Transverse colon (tissue), 3 donors: ENCODE data around the gene PAIP1.
"Not testable (repeated sequence)": the region's sequence is repeated elsewhere in the genome, so short reads cannot be mapped to it uniquely, and the experiment has no call there.

Experiments used
- POLR2A ChIP-seq: fragments of 450-650 bp; IDR thresholded peaks from one replicate; pipeline ENCODE4 v1.6.1; 2016; ENCODE audit warnings: antibody characterized with exemption, mild to moderate bottlenecking, moderate library complexity
- TF ChIP-seq, protein P1 (sequence below), 5 experiments: fragments of 200-600 bp in 3 of 5; fragments of 450-650 bp in 2 of 5; sonication (generic) in 3 of 5; IDR thresholded peaks; 1 replicate in 2 of 5; 2 replicates in 3 of 5; pipeline ENCODE4 v1.5.1; 2016 to 2017; ENCODE audit warnings: antibody characterized with exemption in 5 of 5, inconsistent platforms in 3 of 5, mild to moderate bottlenecking in 2 of 5, moderate library complexity in 1 of 5

DNA sequence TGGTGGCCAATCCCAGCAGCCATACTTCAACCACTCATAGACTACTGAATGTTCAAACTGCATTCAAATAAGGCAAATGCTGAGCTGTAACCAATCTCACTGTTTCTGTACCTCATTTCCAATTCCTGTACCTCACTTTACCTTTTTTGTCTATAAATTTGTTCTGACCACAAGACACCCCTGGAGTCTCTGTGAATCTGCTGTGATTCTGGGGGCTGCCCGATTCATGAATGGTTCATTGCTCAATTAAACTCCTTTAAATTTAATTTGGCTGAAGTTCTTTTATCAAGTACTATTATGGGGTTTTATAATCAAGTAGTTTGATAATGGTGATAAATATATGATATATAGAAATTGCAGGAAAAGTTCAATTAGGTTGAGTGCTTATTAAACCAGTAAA is 42.0 kb upstream of the PAIP1 start:
- TF ChIP-seq, protein P1, sequence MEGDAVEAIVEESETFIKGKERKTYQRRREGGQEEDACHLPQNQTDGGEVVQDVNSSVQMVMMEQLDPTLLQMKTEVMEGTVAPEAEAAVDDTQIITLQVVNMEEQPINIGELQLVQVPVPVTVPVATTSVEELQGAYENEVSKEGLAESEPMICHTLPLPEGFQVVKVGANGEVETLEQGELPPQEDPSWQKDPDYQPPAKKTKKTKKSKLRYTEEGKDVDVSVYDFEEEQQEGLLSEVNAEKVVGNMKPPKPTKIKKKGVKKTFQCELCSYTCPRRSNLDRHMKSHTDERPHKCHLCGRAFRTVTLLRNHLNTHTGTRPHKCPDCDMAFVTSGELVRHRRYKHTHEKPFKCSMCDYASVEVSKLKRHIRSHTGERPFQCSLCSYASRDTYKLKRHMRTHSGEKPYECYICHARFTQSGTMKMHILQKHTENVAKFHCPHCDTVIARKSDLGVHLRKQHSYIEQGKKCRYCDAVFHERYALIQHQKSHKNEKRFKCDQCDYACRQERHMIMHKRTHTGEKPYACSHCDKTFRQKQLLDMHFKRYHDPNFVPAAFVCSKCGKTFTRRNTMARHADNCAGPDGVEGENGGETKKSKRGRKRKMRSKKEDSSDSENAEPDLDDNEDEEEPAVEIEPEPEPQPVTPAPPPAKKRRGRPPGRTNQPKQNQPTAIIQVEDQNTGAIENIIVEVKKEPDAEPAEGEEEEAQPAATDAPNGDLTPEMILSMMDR (IDR thresholded peaks at IDR 0.05): not testable (repeated sequence)
- TF ChIP-seq POLR2A: not testable (repeated sequence)
